ENCODE data around the gene SLC9A7. TPM values are rescaled to one million over a fixed set of nuclear protein-coding genes. Genes with fewer than 3 reads are reported as not detected.

SLC9A7 gene
- total and polyA plus RNA-seq, 2 donors (not counting 1 experiment from before 2014, with no cell fraction given) = 13.9 to 47.7 TPM

GRCh38 chrX:46673620-46674359 lies 85.1 kb downstream of the SLC9A7 start:
- no peak overlapping the region for H2AFZ ChIP-seq (ENCODE audit: low read length)
- no peak for DNase-seq (ENCODE audit: low read depth in 2 of 2)
- H3K79me2 ChIP-seq (ENCODE audit: control insufficient read depth, insufficient read depth, low read length) = no peaks in the 10 kb centered on the region
- no peaks in the 10 kb centered on the region for H3K4me1 ChIP-seq (ENCODE audit: control insufficient read depth, extremely low read depth, insufficient read depth, low read length)
- H3K27ac ChIP-seq (ENCODE audit: insufficient read depth, low read length) = no peak overlapping the region
- TF ChIP-seq EZH2 (IDR thresholded peaks at IDR 0.05; ENCODE audit: low read length, missing control alignments) = no peak
- TF ChIP-seq CTCF (conservative IDR thresholded peaks at IDR 0.05 in 1 of 2, IDR thresholded peaks at IDR 0.05 in 1 of 2; ENCODE audit: low read depth in 1 of 2, low read length in 2 of 2) = no peak
- H3K4me2 ChIP-seq (ENCODE audit: extremely low read depth, insufficient read depth, low read length) = no peak overlapping the region
- no peaks in the 10 kb centered on the region for H3K36me3 ChIP-seq (ENCODE audit: control insufficient read depth, insufficient read depth, low read length)
- no peaks in the 10 kb centered on the region for H4K20me1 ChIP-seq (ENCODE audit: control insufficient read depth, extremely low read depth, insufficient read depth, low read length)
- no peaks in the 10 kb centered on the region for H3K9me3 ChIP-seq (ENCODE audit: control insufficient read depth, insufficient read depth, low read depth, low read length)
- no peaks in the 10 kb centered on the region for H3K27me3 ChIP-seq (ENCODE audit: control insufficient read depth, insufficient read depth, low read length)
- H3K9ac ChIP-seq (ENCODE audit: insufficient read depth, low read length) = no peak overlapping the region
- no peak overlapping the region for H3K4me3 ChIP-seq (replicated peaks in 1 of 4; ENCODE audit: control extremely low read depth in 1 of 4, insufficient read depth in 1 of 4, low read depth in 3 of 4, low read length in 4 of 4)

- Histone ChIP-seq H3K27ac (ENCODE audit: insufficient read depth, low read length) (no peak overlapping the region), H3K4me1 (ENCODE audit: control insufficient read depth, extremely low read depth, insufficient read depth, low read length) (no peaks in the 10 kb centered on the region), H2AFZ (ENCODE audit: low read length) (no peak overlapping the region), H3K36me3 (ENCODE audit: control insufficient read depth, insufficient read depth, low read length) (no peaks in the 10 kb centered on the region), H3K79me2 (ENCODE audit: control insufficient read depth, insufficient read depth, low read length) (no peaks in the 10 kb centered on the region), H4K20me1 (ENCODE audit: control insufficient read depth, extremely low read depth, insufficient read depth, low read length) (no peaks in the 10 kb centered on the region), H3K9me3 (ENCODE audit: control insufficient read depth, insufficient read depth, low read depth, low read length) (no peaks in the 10 kb centered on the region), H3K4me3 (replicated peaks in 1 of 4; ENCODE audit: control extremely low read depth in 1 of 4, insufficient read depth in 1 of 4, low read depth in 3 of 4, low read length in 4 of 4) (no peak overlapping the region), H3K9ac (ENCODE audit: insufficient read depth, low read length) (no peak overlapping the region), H3K4me2 (ENCODE audit: extremely low read depth, insufficient read depth, low read length) (no peak overlapping the region), H3K27me3 (ENCODE audit: control insufficient read depth, insufficient read depth, low read length) (no peaks in the 10 kb centered on the region)
- TF ChIP-seq EZH2 (IDR thresholded peaks at IDR 0.05; ENCODE audit: low read length, missing control alignments) (no peak), CTCF (conservative IDR thresholded peaks at IDR 0.05 in 1 of 2, IDR thresholded peaks at IDR 0.05 in 1 of 2; ENCODE audit: low read depth in 1 of 2, low read length in 2 of 2) (no peak)
- no peak for DNase-seq (ENCODE audit: low read depth in 2 of 2)
These were observed 88.6 kb downstream of the SLC9A7 start for GRCh38 chrX:46670316-46670715.

GRCh38 chrX:46666831-46667230 lies 92.1 kb downstream of the SLC9A7 start:
- H3K27me3 ChIP-seq (ENCODE audit: control insufficient read depth, insufficient read depth, low read length) = no peaks in the 10 kb centered on the region
- no peaks in the 10 kb centered on the region for H3K79me2 ChIP-seq (ENCODE audit: control insufficient read depth, insufficient read depth, low read length)
- H3K36me3 ChIP-seq (ENCODE audit: control insufficient read depth, insufficient read depth, low read length) = no peaks in the 10 kb centered on the region
- no peak overlapping the region for H3K4me2 ChIP-seq (ENCODE audit: extremely low read depth, insufficient read depth, low read length)
- peak in 1 of 2 donors; percentile 42 for DNase-seq (ENCODE audit: low read depth in 2 of 2)
- no peak for TF ChIP-seq EZH2 (IDR thresholded peaks at IDR 0.05; ENCODE audit: low read length, missing control alignments)
- no peak for TF ChIP-seq CTCF (conservative IDR thresholded peaks at IDR 0.05 in 1 of 2, IDR thresholded peaks at IDR 0.05 in 1 of 2; ENCODE audit: low read depth in 1 of 2, low read length in 2 of 2)
- no peak overlapping the region for H3K4me3 ChIP-seq (replicated peaks in 1 of 4; ENCODE audit: control extremely low read depth in 1 of 4, insufficient read depth in 1 of 4, low read depth in 3 of 4, low read length in 4 of 4)
- H3K9ac ChIP-seq (ENCODE audit: insufficient read depth, low read length) = no peak overlapping the region
- no peaks in the 10 kb centered on the region for H3K4me1 ChIP-seq (ENCODE audit: control insufficient read depth, extremely low read depth, insufficient read depth, low read length)
- no peak overlapping the region for H2AFZ ChIP-seq (ENCODE audit: low read length)
- no peaks in the 10 kb centered on the region for H3K9me3 ChIP-seq (ENCODE audit: control insufficient read depth, insufficient read depth, low read depth, low read length)
- H4K20me1 ChIP-seq (ENCODE audit: control insufficient read depth, extremely low read depth, insufficient read depth, low read length) = no peaks in the 10 kb centered on the region
- H3K27ac ChIP-seq (ENCODE audit: insufficient read depth, low read length) = no peak overlapping the region
